HL-60 (cell line): ENCODE results near the gene TRMT44.

ENCODE experiments used
- DNase-seq, 2 experiments: peaks; one replicate each; pipeline ENCODE4 v3.0.0-alpha.2; 2010 to 2020; ENCODE audit warnings: low read depth in 1 of 2, low spot score in 1 of 2
- H3K27ac ChIP-seq: fragments of 250-450 bp; sonication (Bioruptor Pico); replicated peaks from 2 replicates; pipeline ENCODE4 v1.5.1; 2020; ENCODE audit warnings: mild to moderate bottlenecking, moderate library complexity
- H3K27me3 ChIP-seq: fragments of 250-450 bp; sonication (Bioruptor Pico); 2 replicates; pipeline ENCODE4 v1.5.1; 2021; ENCODE audit warnings: mild to moderate bottlenecking, moderate library complexity; ENCODE audit not compliant: insufficient read depth, poor library complexity, severe bottlenecking
- H3K4me3 ChIP-seq: replicated peaks from 2 replicates; pipeline ENCODE4 v1.5.1; 2011; ENCODE audit warnings: mild to moderate bottlenecking, control low read depth, low read length; ENCODE audit not compliant: insufficient read depth
- CTCF ChIP-seq: IDR thresholded peaks from one replicate; pipeline ENCODE4 v1.5.1; 2011; ENCODE audit warnings: low read length, control low read depth, inconsistent platforms; ENCODE audit not compliant: insufficient read depth
- GABPA ChIP-seq: IDR thresholded peaks from 2 replicates; pipeline ENCODE4 v1.6.1; 2012; ENCODE audit warnings: low read depth
- POLR2AphosphoS5 ChIP-seq: IDR thresholded peaks from 2 replicates; pipeline ENCODE4 v1.6.1; 2012; ENCODE audit warnings: low read depth
- REST ChIP-seq: IDR thresholded peaks from 2 replicates; pipeline ENCODE4 v1.6.1; 2012; ENCODE audit warnings: low read depth; ENCODE audit not compliant: insufficient replicate concordance
- SPI1 ChIP-seq: IDR thresholded peaks from 2 replicates; pipeline ENCODE4 v1.6.1; 2012; ENCODE audit warnings: low read depth, mild to moderate bottlenecking, borderline replicate concordance

Gene TRMT44

GRCh38 chr4:8507624-8508023, 67.0 kb downstream of the TRMT44 start:
- TF ChIP-seq REST (no peak), POLR2AphosphoS5 (no peak), CTCF (no peak), SPI1 (no peak), GABPA (no peak)
- DNase-seq = no peak
- H3K27ac ChIP-seq = no peak overlapping the region
- H3K4me3 ChIP-seq = no peak overlapping the region
- no peaks in the 10 kb centered on the region for H3K27me3 ChIP-seq

- Histone ChIP-seq H3K4me3 (no peak overlapping the region), H3K27me3 (no peaks in the 10 kb centered on the region), H3K27ac (no peak overlapping the region)
- no peak for DNase-seq
- TF ChIP-seq REST = no peak
- no peak for TF ChIP-seq GABPA
- TF ChIP-seq CTCF = no peak
These were observed 67.7 kb downstream of the TRMT44 start for GRCh38 chr4:8508266-8508665.

- H3K4me3 ChIP-seq = no peak overlapping the region
- no peak for DNase-seq
- H3K27ac ChIP-seq = no peak overlapping the region
- TF ChIP-seq GABPA = no peak
- no peak for TF ChIP-seq REST
- TF ChIP-seq POLR2AphosphoS5 = no peak
- no peak for TF ChIP-seq SPI1
- no peak for TF ChIP-seq CTCF
- H3K27me3 ChIP-seq = no peaks in the 10 kb centered on the region
These were observed 68.2 kb downstream of the TRMT44 start for GRCh38 chr4:8508740-8509139.
